Neural cell (in vitro differentiated cells): ENCODE results near the gene CYP2E1.
"Not testable (repeated sequence)": the region's sequence is repeated elsewhere in the genome, so short reads cannot be mapped to it uniquely, and the experiment has no call there.

Experiments
- EP300 ChIP-seq: fragments of 450-650 bp; conservative IDR thresholded peaks from 2 replicates; pipeline ENCODE4 v1.6.1; 2014; ENCODE audit warnings: antibody characterized with exemption, mild to moderate bottlenecking, moderate library complexity; ENCODE audit not compliant: poor library complexity, severe bottlenecking
- MXI1 ChIP-seq: fragments of 450-650 bp; conservative IDR thresholded peaks from 2 replicates; pipeline ENCODE4 v1.6.1; 2014; ENCODE audit warnings: antibody characterized with exemption, mild to moderate bottlenecking; ENCODE audit not compliant: poor library complexity, severe bottlenecking
- TAF1 ChIP-seq: IDR thresholded peaks from 2 replicates; pipeline ENCODE4 v1.6.1; 2012; ENCODE audit warnings: low read depth
- TF ChIP-seq, protein P1 (sequence below): fragments of 450-650 bp; IDR thresholded peaks from 2 replicates; pipeline ENCODE4 v1.5.1; 2014; ENCODE audit warnings: antibody characterized with exemption, mild to moderate bottlenecking, moderate library complexity; ENCODE audit not compliant: poor library complexity, severe bottlenecking

- TF ChIP-seq EP300, MXI1, TAF1: not testable (repeated sequence)
- TF ChIP-seq, protein P1, sequence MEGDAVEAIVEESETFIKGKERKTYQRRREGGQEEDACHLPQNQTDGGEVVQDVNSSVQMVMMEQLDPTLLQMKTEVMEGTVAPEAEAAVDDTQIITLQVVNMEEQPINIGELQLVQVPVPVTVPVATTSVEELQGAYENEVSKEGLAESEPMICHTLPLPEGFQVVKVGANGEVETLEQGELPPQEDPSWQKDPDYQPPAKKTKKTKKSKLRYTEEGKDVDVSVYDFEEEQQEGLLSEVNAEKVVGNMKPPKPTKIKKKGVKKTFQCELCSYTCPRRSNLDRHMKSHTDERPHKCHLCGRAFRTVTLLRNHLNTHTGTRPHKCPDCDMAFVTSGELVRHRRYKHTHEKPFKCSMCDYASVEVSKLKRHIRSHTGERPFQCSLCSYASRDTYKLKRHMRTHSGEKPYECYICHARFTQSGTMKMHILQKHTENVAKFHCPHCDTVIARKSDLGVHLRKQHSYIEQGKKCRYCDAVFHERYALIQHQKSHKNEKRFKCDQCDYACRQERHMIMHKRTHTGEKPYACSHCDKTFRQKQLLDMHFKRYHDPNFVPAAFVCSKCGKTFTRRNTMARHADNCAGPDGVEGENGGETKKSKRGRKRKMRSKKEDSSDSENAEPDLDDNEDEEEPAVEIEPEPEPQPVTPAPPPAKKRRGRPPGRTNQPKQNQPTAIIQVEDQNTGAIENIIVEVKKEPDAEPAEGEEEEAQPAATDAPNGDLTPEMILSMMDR = not testable (repeated sequence)
These were observed 46.3 kb downstream of the CYP2E1 start for GRCh38 chr10:133573460-133573859.
